Neural progenitor cell (in vitro differentiated cells): ENCODE results near the gene F7. TPM values are rescaled to one million over a fixed set of nuclear protein-coding genes. Genes with fewer than 3 reads are reported as not detected.

Source experiments
- DNase-seq: peaks from one replicate; pipeline ENCODE4 v3.0.0-alpha.2; 2016; ENCODE audit warnings: low spot score
- H2AFZ ChIP-seq: fragments of 200-600 bp; sonication (generic); replicated peaks from 2 replicates; pipeline ENCODE4 v1.6.1; 2016; ENCODE audit warnings: antibody characterized with exemption
- H3F3A ChIP-seq: fragments of 200-600 bp; sonication (generic); 2 replicates; pipeline ENCODE4 v1.6.1; 2016; ENCODE audit warnings: antibody characterized with exemption, low read depth
- H3K27ac ChIP-seq: fragments of 200-600 bp; sonication (generic); 2 replicates; pipeline ENCODE4 v1.5.1; 2016; ENCODE audit warnings: mild to moderate bottlenecking
- H3K27me3 ChIP-seq: fragments of 200-600 bp; sonication (generic); 2 replicates; pipeline ENCODE4 v1.6.1; 2016; ENCODE audit warnings: mild to moderate bottlenecking, moderate library complexity
- H3K36me3 ChIP-seq: fragments of 200-600 bp; sonication (generic); 2 replicates; pipeline ENCODE4 v1.5.1; 2016
- H3K4me1 ChIP-seq: fragments of 200-600 bp; sonication (generic); 2 replicates; pipeline ENCODE4 v1.6.1; 2016; ENCODE audit warnings: mixed run types
- H3K4me2 ChIP-seq: fragments of 200-600 bp; sonication (generic); 2 replicates; pipeline ENCODE4 v1.6.1; 2016
- H3K4me3 ChIP-seq: fragments of 200-600 bp; sonication (generic); 2 replicates; pipeline ENCODE4 v1.5.1; 2016
- H3K79me2 ChIP-seq: fragments of 200-600 bp; sonication (generic); 2 replicates; pipeline ENCODE4 v1.6.1; 2016; ENCODE audit warnings: low read depth
- H3K9ac ChIP-seq: fragments of 200-600 bp; sonication (generic); 2 replicates; pipeline ENCODE4 v1.6.1; 2016
- H3K9me3 ChIP-seq: fragments of 200-600 bp; sonication (generic); 2 replicates; pipeline ENCODE4 v1.5.1; 2016; ENCODE audit warnings: low read depth
- H4K20me1 ChIP-seq: fragments of 200-600 bp; sonication (generic); 2 replicates; pipeline ENCODE4 v1.6.1; 2016; ENCODE audit warnings: low read depth
- H3K27ac Mint-ChIP-seq: 3 replicates; pipeline ENCODE4 v1.8.0; 2021; ENCODE audit warnings: mixed read lengths
- H3K27me3 Mint-ChIP-seq: 2 replicates; pipeline ENCODE4 v1.8.0; 2022; ENCODE audit warnings: low read depth, mild to moderate bottlenecking, inconsistent platforms, moderate library complexity, mixed read lengths; ENCODE audit not compliant: insufficient read depth
- H3K36me3 Mint-ChIP-seq: 3 replicates; pipeline ENCODE4 v1.8.0; 2021; ENCODE audit warnings: mixed read lengths
- H3K4me1 Mint-ChIP-seq: 3 replicates; pipeline ENCODE4 v1.8.0; 2021; ENCODE audit warnings: mixed read lengths
- H3K4me3 Mint-ChIP-seq: 3 replicates; pipeline ENCODE4 v1.8.0; 2021; ENCODE audit warnings: mild to moderate bottlenecking, moderate library complexity, mixed read lengths
- H3K9me3 Mint-ChIP-seq: 3 replicates; pipeline ENCODE4 v1.8.0; 2020; ENCODE audit warnings: mixed read lengths
- CTCF ChIP-seq: fragments of 200-600 bp; sonication (generic); IDR thresholded peaks from 2 replicates; pipeline ENCODE4 v1.5.1; 2017; ENCODE audit warnings: antibody characterized with exemption, mild to moderate bottlenecking
- EZH2 ChIP-seq: fragments of 200-600 bp; sonication (generic); IDR thresholded peaks from 2 replicates; pipeline ENCODE4 v1.6.1; 2017; ENCODE audit warnings: antibody characterized with exemption, mild to moderate bottlenecking, moderate library complexity
- EZH2phosphoT487 ChIP-seq: fragments of 200-600 bp; sonication (generic); IDR thresholded peaks from 2 replicates; pipeline ENCODE4 v1.6.1; 2017; ENCODE audit warnings: antibody characterized with exemption
- total RNA-seq: library from RNA; depleted of rRNA; stranded (reverse); fragments of >200 nt; gene quantifications from 2 replicates; pipeline ENCODE4 v1.2.3, GENCODE V29; 2015; ENCODE audit warnings: low replicate concordance

F7 gene
- total RNA-seq, 1 donor from 2014 or later = not detected

DNA sequence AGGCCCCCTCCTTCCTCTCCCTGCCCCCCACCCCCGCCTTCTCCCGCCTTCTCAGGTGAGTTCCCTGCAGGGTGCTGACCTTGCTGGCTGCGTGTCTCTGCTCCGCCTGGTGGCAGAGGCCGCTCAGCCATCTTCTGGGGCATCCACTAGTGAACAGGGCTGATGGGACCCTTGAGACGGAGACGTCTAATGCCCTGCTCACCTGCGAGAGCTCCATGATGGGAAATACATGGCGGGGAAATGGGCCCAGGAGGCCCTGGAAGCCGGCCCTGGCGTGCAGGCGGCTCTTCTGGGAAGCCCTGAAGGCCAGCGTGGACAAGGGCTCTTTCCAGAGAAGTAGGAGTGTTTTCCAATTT lies 15.2 kb upstream of the F7 start:
- Histone ChIP-seq H3K4me2 (no peak overlapping the region), H3K27me3 (no peaks in the 10 kb centered on the region), H3K4me3 (no peak overlapping the region), H3K27ac (no peak overlapping the region), H3K9me3 (no peaks in the 10 kb centered on the region), H3K4me1 (no peaks in the 10 kb centered on the region), H3K36me3 (no peaks in the 10 kb centered on the region), H3F3A (no peaks in the 10 kb centered on the region), H2AFZ (no peak overlapping the region), H3K79me2 (no peaks in the 10 kb centered on the region), H3K9ac (no peak overlapping the region), H4K20me1 (no peaks in the 10 kb centered on the region)
- no peak for DNase-seq
- Mint-ChIP-seq H3K27me3 (peaks cover 4% of the 10 kb centered on the region), H3K36me3 (peaks cover 5% of the 10 kb centered on the region), H3K27ac (no peak overlapping the region), H3K9me3 (no peaks in the 10 kb centered on the region), H3K4me1 (peaks cover 13% of the 10 kb centered on the region), H3K4me3 (no peak overlapping the region)
- TF ChIP-seq EZH2 = no peak
- TF ChIP-seq CTCF = no peak
- TF ChIP-seq EZH2phosphoT487 = no peak

GRCh38 chr13:113090806-113091205 lies 14.8 kb upstream of the F7 start:
- Histone ChIP-seq H3K36me3 (no peaks in the 10 kb centered on the region), H3K4me1 (no peaks in the 10 kb centered on the region), H3K27me3 (no peaks in the 10 kb centered on the region), H4K20me1 (no peaks in the 10 kb centered on the region), H3K4me2 (no peak overlapping the region), H3F3A (no peaks in the 10 kb centered on the region), H3K79me2 (no peaks in the 10 kb centered on the region), H3K9me3 (no peaks in the 10 kb centered on the region), H3K27ac (no peak overlapping the region), H2AFZ (no peak overlapping the region), H3K9ac (no peak overlapping the region), H3K4me3 (no peak overlapping the region)
- peaks cover 4% of the 10 kb centered on the region for H3K27me3 Mint-ChIP-seq
- no peak overlapping the region for H3K4me3 Mint-ChIP-seq
- no peak for TF ChIP-seq CTCF
- no peak for TF ChIP-seq EZH2phosphoT487
- TF ChIP-seq EZH2 = no peak
- DNase-seq = no peak
- H3K27ac Mint-ChIP-seq = no peak overlapping the region
- peaks cover 5% of the 10 kb centered on the region for H3K36me3 Mint-ChIP-seq
- no peaks in the 10 kb centered on the region for H3K9me3 Mint-ChIP-seq
- peaks cover 13% of the 10 kb centered on the region for H3K4me1 Mint-ChIP-seq

DNA sequence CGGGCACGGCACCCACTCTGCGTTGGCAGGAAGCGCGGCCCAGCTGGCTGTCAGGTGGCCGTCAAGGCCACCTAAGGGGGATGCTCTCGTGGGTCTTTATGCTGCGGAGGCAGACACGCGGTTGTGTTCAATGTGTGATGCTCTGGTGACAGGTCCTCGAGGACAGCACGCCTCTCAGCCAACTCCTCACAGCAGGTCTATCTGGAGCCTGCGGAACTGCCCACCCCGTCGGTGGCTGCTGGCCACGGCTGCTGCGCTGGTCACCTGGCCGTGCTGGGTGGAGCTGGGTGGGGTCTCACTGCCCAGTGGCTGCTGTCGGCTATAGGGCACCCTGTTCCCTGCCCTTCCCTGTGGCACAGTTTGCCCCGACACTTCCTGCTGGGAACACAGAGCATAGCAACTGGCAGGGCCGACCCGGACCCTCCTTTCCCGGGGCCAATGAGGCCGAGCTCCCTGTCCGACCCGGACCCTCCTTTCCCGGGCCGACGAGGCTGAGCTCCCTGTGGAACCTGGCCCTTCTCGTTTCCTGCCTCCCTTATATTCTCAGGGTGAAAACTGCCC lies 14.3 kb upstream of the F7 start:
- no peaks in the 10 kb centered on the region for H3K9me3 ChIP-seq
- H3K36me3 ChIP-seq = no peaks in the 10 kb centered on the region
- no peaks in the 10 kb centered on the region for H3K27me3 ChIP-seq
- H2AFZ ChIP-seq = no peak overlapping the region
- H4K20me1 ChIP-seq = no peaks in the 10 kb centered on the region
- H3K27me3 Mint-ChIP-seq = peaks cover 4% of the 10 kb centered on the region
- H3K36me3 Mint-ChIP-seq = peaks cover 5% of the 10 kb centered on the region
- no peaks in the 10 kb centered on the region for H3K79me2 ChIP-seq
- no peak for DNase-seq
- TF ChIP-seq EZH2phosphoT487 (no peak), CTCF (no peak), EZH2 (no peak)
- no peak overlapping the region for H3K27ac Mint-ChIP-seq
- no peak overlapping the region for H3K9ac ChIP-seq
- H3K4me2 ChIP-seq = no peak overlapping the region
- no peak overlapping the region for H3K4me3 ChIP-seq
- no peak overlapping the region for H3K27ac ChIP-seq
- H3K4me3 Mint-ChIP-seq = no peak overlapping the region
- peaks cover 13% of the 10 kb centered on the region for H3K4me1 Mint-ChIP-seq
- no peaks in the 10 kb centered on the region for H3F3A ChIP-seq
- no peaks in the 10 kb centered on the region for H3K9me3 Mint-ChIP-seq
- no peaks in the 10 kb centered on the region for H3K4me1 ChIP-seq
